H1 (cell line): Measurements from ENCODE around the gene FARSB. TPM values are rescaled to one million over a fixed set of nuclear protein-coding genes. Genes with fewer than 3 reads are reported as not detected.

ENCODE experiments used
- BCL11A ChIP-seq, 2 experiments: IDR thresholded peaks; one replicate each; pipeline ENCODE4 v1.6.1; 2011; ENCODE audit warnings: low read depth in 2 of 2, low read length in 2 of 2, mild to moderate bottlenecking in 2 of 2
- RAD21 ChIP-seq, 2 experiments: IDR thresholded peaks in 1 of 2; conservative IDR thresholded peaks in 1 of 2; 2 replicates each; pipeline ENCODE4 v1.6.1; 2011; ENCODE audit warnings: low read depth in 2 of 2, low read length in 2 of 2, improper control_type of control experiment in 1 of 2, inconsistent platforms in 1 of 2, mild to moderate bottlenecking in 1 of 2, moderate library complexity in 1 of 2
- TAF1 ChIP-seq: IDR thresholded peaks from 2 replicates; pipeline ENCODE4 v1.6.1; 2011; ENCODE audit warnings: mild to moderate bottlenecking, low read depth, low read length
- polyA plus RNA-seq, 7 experiments: library from polyadenylated mRNA; depleted of rRNA in 3 of 7; stranded (reverse) in 5 of 7; unstranded in 2 of 7; fragments of >200 nt in 5 of 7; fragments of 200-250 nt in 2 of 7; gene quantifications; 1 replicate in 5 of 7; 2 replicates in 1 of 7; 4 replicates in 1 of 7; pipeline versions ENCODE4 v1.2.1 to v1.2.3, GENCODE V29; 2011 to 2013; ENCODE audit warnings: missing spikeins in 2 of 7, mixed read lengths in 2 of 7
- total RNA-seq: library from RNA; stranded (reverse); fragmentation: NEBNext Ultra II Directional; extraction: Animal tissue kit (Norgen Biotek cat#: 25700); gene quantifications from 2 replicates; pipeline ENCODE4 v1.2.1, GENCODE V29; 2021

FARSB gene
- total and polyA plus RNA-seq, 2 of the 8 experiments (the other 6 are each of a cell fraction or from before 2014, with no cell fraction given): 21.0 to 37.9 TPM

DNA sequence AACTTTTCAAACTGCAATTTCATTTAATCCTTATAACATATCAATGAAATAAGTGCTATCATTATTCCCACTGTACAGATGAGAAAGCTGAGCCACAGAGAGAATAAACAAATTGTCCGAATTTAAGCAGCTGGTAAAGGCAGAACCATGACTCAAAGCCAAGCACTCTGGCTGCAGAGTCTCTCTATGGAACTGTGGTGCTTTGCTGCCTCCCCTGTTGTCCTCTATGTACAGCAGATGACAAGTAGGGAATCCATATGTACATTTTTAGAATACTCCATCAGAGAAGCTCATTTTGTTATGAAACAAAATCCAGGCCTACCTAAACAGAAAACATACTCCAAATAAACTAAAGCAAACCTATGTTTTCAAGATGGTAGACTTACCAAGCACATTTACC is 45.1 kb downstream of the FARSB start (continued):
- TF ChIP-seq RAD21 (IDR thresholded peaks at IDR 0.05 in 1 of 2, conservative IDR thresholded peaks at IDR 0.05 in 1 of 2; ENCODE audit: low read depth in 2 of 2, low read length in 2 of 2) (no peak), TAF1 (no peak), BCL11A (IDR thresholded peaks at IDR 0.05; ENCODE audit: low read depth in 2 of 2, low read length in 2 of 2) (no peak)
